Measurements from ENCODE around the gene CLIC3.
"Not testable (repeated sequence)": the region's sequence is repeated elsewhere in the genome, so short reads cannot be mapped to it uniquely, and the experiment has no call there.

The CLIC3 gene

DNA sequence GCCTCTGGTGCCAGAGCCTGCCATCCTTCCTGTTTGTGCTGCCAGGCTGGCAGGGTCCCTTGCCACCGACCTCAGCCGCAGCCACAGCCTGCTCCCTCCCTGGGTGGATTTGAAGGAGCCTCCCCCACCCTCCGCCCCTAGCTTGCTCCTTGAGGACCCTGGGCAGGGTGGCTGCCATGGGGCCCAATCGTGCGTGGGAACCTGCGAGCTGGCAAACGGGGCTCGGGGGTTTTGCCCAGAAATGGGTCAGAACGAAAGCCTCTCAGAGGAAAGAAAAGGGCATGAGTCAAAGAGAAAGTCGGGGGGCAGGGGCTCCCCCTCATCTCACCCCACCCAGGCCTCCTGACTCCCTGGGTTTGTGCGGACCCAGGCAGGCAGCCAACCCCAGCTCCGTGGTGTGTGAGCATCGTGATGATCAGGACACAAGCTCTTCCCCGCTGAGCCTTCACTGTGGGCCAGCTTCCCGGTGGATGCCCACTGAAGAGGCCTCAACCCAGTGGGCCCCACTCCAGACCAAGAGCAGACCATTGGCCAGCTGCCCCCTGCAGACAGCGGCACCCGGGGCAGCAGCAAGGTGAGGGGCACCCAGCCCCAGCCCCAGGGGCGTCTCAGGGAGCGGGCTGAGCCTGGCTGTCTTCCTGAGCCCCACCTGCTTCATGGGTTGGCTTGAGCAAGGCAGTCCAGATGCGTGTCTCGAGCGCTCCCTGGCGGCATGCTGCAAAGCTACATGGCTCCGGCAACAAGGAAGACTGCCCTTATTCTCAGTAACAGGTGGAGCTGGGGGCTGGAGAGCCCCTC lies 38.5 kb upstream of the CLIC3 start:
- DNase-seq (ENCODE audit: low read depth), result peak; percentile 75
- TF ChIP-seq, protein P1, sequence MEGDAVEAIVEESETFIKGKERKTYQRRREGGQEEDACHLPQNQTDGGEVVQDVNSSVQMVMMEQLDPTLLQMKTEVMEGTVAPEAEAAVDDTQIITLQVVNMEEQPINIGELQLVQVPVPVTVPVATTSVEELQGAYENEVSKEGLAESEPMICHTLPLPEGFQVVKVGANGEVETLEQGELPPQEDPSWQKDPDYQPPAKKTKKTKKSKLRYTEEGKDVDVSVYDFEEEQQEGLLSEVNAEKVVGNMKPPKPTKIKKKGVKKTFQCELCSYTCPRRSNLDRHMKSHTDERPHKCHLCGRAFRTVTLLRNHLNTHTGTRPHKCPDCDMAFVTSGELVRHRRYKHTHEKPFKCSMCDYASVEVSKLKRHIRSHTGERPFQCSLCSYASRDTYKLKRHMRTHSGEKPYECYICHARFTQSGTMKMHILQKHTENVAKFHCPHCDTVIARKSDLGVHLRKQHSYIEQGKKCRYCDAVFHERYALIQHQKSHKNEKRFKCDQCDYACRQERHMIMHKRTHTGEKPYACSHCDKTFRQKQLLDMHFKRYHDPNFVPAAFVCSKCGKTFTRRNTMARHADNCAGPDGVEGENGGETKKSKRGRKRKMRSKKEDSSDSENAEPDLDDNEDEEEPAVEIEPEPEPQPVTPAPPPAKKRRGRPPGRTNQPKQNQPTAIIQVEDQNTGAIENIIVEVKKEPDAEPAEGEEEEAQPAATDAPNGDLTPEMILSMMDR (conservative IDR thresholded peaks at IDR 0.05; ENCODE audit: low read length), result peak; percentile 82
- H3K4me3 ChIP-seq (ENCODE audit: low read length), result no peak overlapping the region

DNA sequence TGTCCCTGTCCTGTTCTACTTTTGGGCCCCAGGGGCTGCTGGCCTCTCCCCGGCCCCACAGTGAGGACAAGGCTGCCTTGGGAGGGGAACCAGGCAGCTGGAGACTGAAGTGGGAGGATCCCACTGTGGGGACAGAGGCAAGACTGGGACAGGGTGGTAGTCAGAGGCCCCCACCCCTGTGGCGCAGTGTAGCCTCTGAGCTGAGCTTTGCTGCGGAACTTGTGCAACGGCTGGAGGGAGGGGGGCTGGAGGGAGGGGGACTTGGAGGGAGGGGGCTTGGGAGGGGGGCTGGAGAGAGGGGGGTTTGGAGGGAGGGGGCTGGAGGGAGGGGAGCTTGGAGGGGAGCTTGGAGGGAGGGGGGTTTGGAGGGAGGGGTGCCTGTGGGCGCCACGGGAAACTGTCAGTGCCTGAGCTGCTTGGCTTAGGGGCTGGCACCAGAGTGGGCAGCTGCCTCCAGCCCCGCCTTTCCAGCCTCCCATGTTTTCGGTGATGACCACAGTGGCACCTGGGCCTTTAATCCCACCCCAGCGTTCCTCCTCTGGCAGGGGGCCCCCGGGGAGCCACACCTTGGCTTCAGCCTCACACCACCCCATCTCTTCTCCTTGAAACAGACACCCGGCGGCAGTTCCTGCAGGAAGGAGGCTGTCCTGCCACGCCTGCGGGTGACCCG lies 37.8 kb upstream of the CLIC3 start:
- TF ChIP-seq, protein P1 (conservative IDR thresholded peaks at IDR 0.05; ENCODE audit: low read length), result no peak
- DNase-seq (ENCODE audit: low read depth), result no peak
- H3K4me3 ChIP-seq (ENCODE audit: low read length), result no peak overlapping the region

DNA sequence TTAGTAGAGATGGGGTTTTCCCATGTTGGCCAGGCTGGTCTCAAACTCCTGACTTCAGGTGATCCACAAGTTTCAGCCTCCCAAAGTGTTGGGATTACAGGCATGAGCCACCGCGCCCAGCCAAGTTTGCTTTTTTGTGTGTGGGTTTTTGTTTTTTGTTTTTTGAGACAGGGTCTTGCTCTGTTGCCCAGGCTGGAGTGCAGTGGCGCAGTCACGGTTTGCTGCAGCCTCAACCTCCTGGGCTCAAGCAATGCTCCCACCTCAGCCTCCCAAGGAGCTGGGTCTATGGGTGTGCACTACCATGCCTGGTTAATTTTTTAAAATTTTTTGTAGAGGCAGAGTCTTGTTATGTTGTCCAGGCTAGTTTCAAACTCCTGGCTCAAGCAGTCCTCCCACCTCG lies 37.1 kb upstream of the CLIC3 start:
- DNase-seq (ENCODE audit: low read depth); H3K4me3 ChIP-seq (ENCODE audit: low read length): not testable (repeated sequence)

- H3K4me3 ChIP-seq (ENCODE audit: low read length), result no peak overlapping the region
- no peak for DNase-seq (ENCODE audit: low read depth)
These were observed 36.5 kb upstream of the CLIC3 start for GRCh38 chr9:137032858-137033257.

GRCh38 chr9:137031904-137032640 lies 35.7 kb upstream of the CLIC3 start, which contains the start of gene FUT7:
Gene FUT7, minus strand, starts transcription at chr9:137032088. Its CDS starts 97 bp downstream, at chr9:137031991.
- no peak within 1 kb of the TSS for H3K4me3 ChIP-seq (ENCODE audit: low read length)
- TF ChIP-seq, protein P1 (conservative IDR thresholded peaks at IDR 0.05; ENCODE audit: low read length), result no peak
- no peak for DNase-seq (ENCODE audit: low read depth)

More at GRCh38 chr9:137032858-137033257, 36.5 kb upstream of the CLIC3 start:
- TF ChIP-seq, protein P1 (conservative IDR thresholded peaks at IDR 0.05; ENCODE audit: low read length), result no peak

GRCh38 chr9:137030538-137031527 lies 34.5 kb upstream of the CLIC3 start:
- DNase-seq (ENCODE audit: low read depth), result no peak
- no peak overlapping the region for H3K4me3 ChIP-seq (ENCODE audit: low read length)
- TF ChIP-seq, protein P1 (conservative IDR thresholded peaks at IDR 0.05; ENCODE audit: low read length), result no peak
